GM12878 (cell line): ENCODE measurements around the gene DAD1. TPM values are rescaled to one million over a fixed set of nuclear protein-coding genes. Genes with fewer than 3 reads are reported as not detected.
A peak's percentile ranks its signal among the peaks of the same experiment; 100 is the strongest.

Experiments used
- ATAC-seq: fragments of 200-7000 bp; cut with Tn5 transposase; 3 replicates; pipeline ENCODE4 v1.9.1; 2020; ENCODE audit warnings: mild to moderate bottlenecking, moderate library complexity
- BruUV-seq: library from RNA; stranded (reverse); fragments of 400-500 nt; replicated peaks from 2 replicates; lab custom pipeline; 2021; lab: Mats Ljungman, UMichigan
- CTCF ChIA-PET: fragments of 300-600 bp; sonication (Branson Sonifier 250); formaldehyde crosslinking; extraction: SDS; loops from one replicate; lab custom pipeline; 2021; ENCODE audit warnings: inconsistent platforms; lab: Yijun Ruan, JAX
- POLR2A ChIA-PET: fragments of 350-600 bp; formaldehyde crosslinking; extraction: SDS; loops from one replicate; lab custom pipeline; 2021; ENCODE audit warnings: inconsistent platforms; lab: Charles Lee
- RAD21 ChIA-PET: fragments of 300-600 bp; sonication (Branson Sonifier 250); formaldehyde crosslinking; loops from one replicate; lab custom pipeline; 2023; ENCODE audit warnings: antibody characterized with exemption; ENCODE audit not compliant: unreplicated experiment; lab: Charles Lee
- SMC1A ChIA-PET: fragments of 300-600 bp; sonication (Branson Sonifier 250); formaldehyde crosslinking; loops from one replicate; lab custom pipeline; 2023; ENCODE audit not compliant: unreplicated experiment, uncharacterized antibody; lab: Charles Lee
- DNase-seq: peaks from one replicate; pipeline ENCODE4 v3.0.0-alpha.2; 2011; ENCODE audit warnings: low read depth, low spot score
- FAIRE-seq: peaks from 3 replicates; lab custom pipeline; 2011; peaks lifted over from hg19 to GRCh38; lab: Jason Lieb, UNC
- H2AFZ ChIP-seq: 2 replicates; pipeline ENCODE4 v1.6.0; 2011; ENCODE audit warnings: low read depth, low read length, control low read depth; ENCODE audit not compliant: control insufficient read depth
- H3K27ac ChIP-seq: 2 replicates; pipeline ENCODE4 v1.5.1; 2011; ENCODE audit warnings: control low read depth; ENCODE audit not compliant: control insufficient read depth, insufficient read depth
- H3K27me3 ChIP-seq, 2 experiments: replicated peaks in 1 of 2; 2 replicates each; pipeline versions ENCODE4 v1.6.0 to v1.6.1; 2011; ENCODE audit warnings: low read length in 1 of 2; ENCODE audit not compliant: control insufficient read depth in 2 of 2, insufficient read depth in 2 of 2
- H3K36me3 ChIP-seq, 2 experiments: 2 replicates each; pipeline ENCODE4 v1.5.1; 2011; ENCODE audit warnings: low read length in 1 of 2; ENCODE audit not compliant: control insufficient read depth in 2 of 2, insufficient read depth in 2 of 2
- H3K4me1 ChIP-seq: 2 replicates; pipeline ENCODE4 v1.6.1; 2011; ENCODE audit warnings: mild to moderate bottlenecking, low read length, moderate library complexity, mixed read lengths; ENCODE audit not compliant: control insufficient read depth, insufficient read depth
- H3K4me2 ChIP-seq: 2 replicates; pipeline ENCODE4 v1.6.0; 2011; ENCODE audit warnings: control low read depth; ENCODE audit not compliant: control insufficient read depth, insufficient read depth
- H3K4me3 ChIP-seq: fragments of 200-600 bp; sonication (generic); 2 replicates; pipeline ENCODE4 v1.5.1; 2016
- H3K79me2 ChIP-seq: 2 replicates; pipeline ENCODE4 v1.6.0; 2011; ENCODE audit warnings: low read length; ENCODE audit not compliant: control insufficient read depth, insufficient read depth
- H3K9ac ChIP-seq: 2 replicates; pipeline ENCODE4 v1.8.0; 2011; ENCODE audit warnings: low read length, control low read depth, mixed read lengths; ENCODE audit not compliant: control insufficient read depth, insufficient read depth
- H3K9me3 ChIP-seq: replicated peaks from 3 replicates; pipeline ENCODE4 v1.5.1; 2011; ENCODE audit warnings: mild to moderate bottlenecking, low read length; ENCODE audit not compliant: control insufficient read depth, insufficient read depth
- H4K20me1 ChIP-seq: 2 replicates; pipeline ENCODE4 v1.6.0; 2011; ENCODE audit not compliant: control insufficient read depth, insufficient read depth
- BCL3 ChIP-seq: IDR thresholded peaks from 2 replicates; pipeline ENCODE4 v1.6.1; 2011; ENCODE audit warnings: borderline replicate concordance, low read depth, mild to moderate bottlenecking, moderate library complexity, low read length; ENCODE audit not compliant: insufficient read depth, poor library complexity, severe bottlenecking
- E2F8 ChIP-seq: fragments of 450-650 bp; IDR thresholded peaks from 2 replicates; pipeline ENCODE4 v1.6.1; 2018; ENCODE audit warnings: mild to moderate bottlenecking, low read depth, moderate library complexity; ENCODE audit not compliant: partially characterized antibody
- ESRRA ChIP-seq: IDR thresholded peaks from 2 replicates; pipeline ENCODE4 v1.6.1; 2012; ENCODE audit warnings: mild to moderate bottlenecking, low read length, improper control_type of control experiment
- GABPA ChIP-seq: IDR thresholded peaks from 2 replicates; pipeline ENCODE4 v1.6.1; 2014; ENCODE audit warnings: antibody characterized with exemption, low read depth, mild to moderate bottlenecking, inconsistent platforms
- IKZF1 ChIP-seq: fragments of 450-650 bp; conservative IDR thresholded peaks from 2 replicates; pipeline ENCODE4 v1.6.1; 2017; ENCODE audit warnings: antibody characterized with exemption, mild to moderate bottlenecking
- LARP7 ChIP-seq: fragments of 450-650 bp; IDR thresholded peaks from 2 replicates; pipeline ENCODE4 v1.6.1; 2017; ENCODE audit warnings: mild to moderate bottlenecking
- MEF2B ChIP-seq: fragments of 450-650 bp; IDR thresholded peaks from 2 replicates; pipeline ENCODE4 v1.6.1; 2018; ENCODE audit warnings: mild to moderate bottlenecking, moderate library complexity; ENCODE audit not compliant: partially characterized antibody, poor library complexity, severe bottlenecking
- NFIC ChIP-seq: IDR thresholded peaks from 2 replicates; pipeline ENCODE4 v1.6.1; 2012; ENCODE audit warnings: low read depth, mild to moderate bottlenecking, inconsistent platforms, low read length, moderate library complexity
- NFXL1 ChIP-seq: fragments of 450-650 bp; IDR thresholded peaks from 2 replicates; pipeline ENCODE4 v1.6.1; 2017; ENCODE audit warnings: antibody characterized with exemption, mild to moderate bottlenecking, borderline replicate concordance
- RBBP5 ChIP-seq: fragments of 200-600 bp; sonication (generic); conservative IDR thresholded peaks from 2 replicates; pipeline ENCODE4 v1.6.1; 2016
- SIX5 ChIP-seq: IDR thresholded peaks from 2 replicates; pipeline ENCODE4 v1.6.1; 2011; ENCODE audit warnings: mild to moderate bottlenecking, low read depth, low read length, moderate library complexity; ENCODE audit not compliant: severe bottlenecking
- SMAD5 ChIP-seq: IDR thresholded peaks from 2 replicates; pipeline ENCODE4 v1.6.1; 2016; ENCODE audit warnings: antibody characterized with exemption, low read depth
- TCF7 ChIP-seq: IDR thresholded peaks from 2 replicates; pipeline ENCODE4 v1.6.1; 2014; ENCODE audit warnings: antibody characterized with exemption, borderline replicate concordance
- ZBTB40 ChIP-seq: fragments of 450-650 bp; IDR thresholded peaks from 2 replicates; pipeline ENCODE4 v1.6.1; 2016; ENCODE audit warnings: mild to moderate bottlenecking, moderate library complexity, borderline replicate concordance
- ZNF384 ChIP-seq: IDR thresholded peaks from 2 replicates; pipeline ENCODE4 v1.6.1; 2012; ENCODE audit warnings: low read depth, mild to moderate bottlenecking, low read length, improper control_type of control experiment, borderline replicate concordance
- WGBS: methylation state at CpG from one replicate; pipeline ENCODE4 v1.1.6; 2016; ENCODE audit warnings: low lambda C conversion rate; ENCODE audit not compliant: insufficient replicate concordance, insufficient coverage; ENCODE audit errors: missing lambda C conversion rate; 5-methylcytosine and 5-hydroxymethylcytosine counted together
- in situ Hi-C: fragments of 300-500 bp; cut with MboI; formaldehyde crosslinking; loops from 9 replicates; pipeline ENCODE4 v1.14.3; 2018; ENCODE audit warnings: mixed read lengths
- intact Hi-C: fragments of 100-400 bp; cut with micrococcal nuclease; formaldehyde crosslinking; loops from one replicate; pipeline ENCODE4 v1.14.2; 2022; ENCODE audit not compliant: unreplicated experiment
- polyA plus RNA-seq, 11 experiments: library from polyadenylated mRNA; depleted of rRNA in 4 of 11; unstranded in 6 of 11; stranded (reverse) in 5 of 11; fragments of >200 nt; fragmentation: Nextera tagmentation in 4 of 11; fragmentation: Illumina TruSeq in 1 of 11; extraction: Ambion mirVana in 4 of 11; extraction: Trizol in 1 of 11; gene quantifications; 1 replicate in 1 of 11; 2 replicates in 10 of 11; pipeline versions ENCODE4 v1.2.1 to v1.2.3, GENCODE V29; 2011 to 2016; ENCODE audit warnings: inconsistent platforms in 2 of 11, missing spikeins in 2 of 11, low read depth in 1 of 11
- total RNA-seq, 4 experiments: library from RNA; depleted of rRNA in 3 of 4; stranded (reverse); fragments of >200 nt in 3 of 4; fragmentation: Illumina TruSeq in 1 of 4; extraction: Trizol in 1 of 4; gene quantifications; 2 replicates each; pipeline versions ENCODE4 v1.2.1 to v1.2.3, GENCODE V29; 2013 to 2021

The DAD1 gene
- total and polyA plus RNA-seq, 10 of the 15 experiments (the other 5 are each of a cell fraction or from before 2014, with no cell fraction given): 161 to 920 (median 319) TPM

- peak; percentile 38 for FAIRE-seq
- Histone ChIP-seq H3K27ac (peak overlapping the region; percentile 97), H3K27me3 (no peaks in the 10 kb centered on the region), H3K9me3 (no peaks in the 10 kb centered on the region), H3K4me2 (peak overlapping the region; percentile 61), H3K36me3 (peaks cover 0 to 3% of the 10 kb centered on the region in 2 experiments; a peak in 1 of 4 replicates), H3K4me3 (peak overlapping the region; percentile 24; the same call in 1 of the 2 replicates), H4K20me1 (no peaks in the 10 kb centered on the region), H3K79me2 (peaks cover 36% of the 10 kb centered on the region), H3K9ac (peak overlapping the region; percentile 38), H2AFZ (no peak overlapping the region), H3K4me1 (peaks cover 91% of the 10 kb centered on the region)
- SMC1A ChIA-PET: interaction anchor here (0.9 to 6.1 kb wide), 22 partner anchors 10 to 331 kb away, joined by 3 to 53 read pairs (median 4); partner anchors contain the start of gene DAD1
- RAD21 ChIA-PET: interaction anchor here (0.6 to 11.3 kb wide), 22 partner anchors 10 to 491 kb away, joined by 3 to 190 read pairs (median 5); partner anchors contain the start of gene DAD1
- peak; percentile 58 for ATAC-seq
- in situ Hi-C loops: loop anchor here (5.0 kb wide), 2 partner anchors 173 to 248 kb away; no protein-coding TSS in a partner anchor
- CTCF ChIA-PET: interaction anchor here (0.5 to 12.5 kb wide), 20 partner anchors 5 to 305 kb away, joined by 3 to 236 read pairs (median 4); partner anchors contain the start of gene DAD1
- 7% methylated on average over 3 of the region's 3 CpGs for WGBS
- BruUV-seq: no TSS peak
- peak; percentile 87 for DNase-seq
- POLR2A ChIA-PET: interaction anchor here (0.6 to 3.1 kb wide), 10 partner anchors 10 to 181 kb away, joined by 3 to 16 read pairs (median 6); no protein-coding TSS in a partner anchor
- intact Hi-C loops: loop anchor here (1.0 kb wide), 1 partner anchor 8 kb away; no protein-coding TSS in a partner anchor
- TF ChIP-seq RBBP5 (no peak), ZBTB40 (no peak), TCF7 (peak; percentile 51; the same call in 1 of the 2 replicates), GABPA (no peak), NFIC (peak; percentile 87), SMAD5 (no peak), NFXL1 (no peak), LARP7 (no peak), ESRRA (no peak), MEF2B (peak; percentile 92), IKZF1 (peak; percentile 93), BCL3 (no peak), ZNF384 (no peak), E2F8 (no peak), SIX5 (no peak)
Observed at GRCh38 chr14:22565391-22565945, 23.6 kb downstream of the DAD1 start.
